T-helper 9 cell (primary cell): ENCODE data around the gene MAJIN.
"Not testable (repeated sequence)": the region's sequence is repeated elsewhere in the genome, so short reads cannot be mapped to it uniquely, and the experiment has no call there.

Experiments used
- DNase-seq: peaks from one replicate; pipeline ENCODE4 v3.0.0-alpha.2; 2020

The MAJIN gene

GRCh38 chr11:64990222-64990923, 18.5 kb upstream of the MAJIN start:
- no peak for DNase-seq

GRCh38 chr11:64989416-64989815, 17.5 kb upstream of the MAJIN start:
- no peak for DNase-seq

GRCh38 chr11:64987998-64988854, 16.3 kb upstream of the MAJIN start:
- no peak for DNase-seq

- not testable (repeated sequence) for DNase-seq
These were observed 11.4 kb upstream of the MAJIN start for GRCh38 chr11:64983339-64983738.

GRCh38 chr11:64976651-64977050, 4.7 kb upstream of the MAJIN start:
- DNase-seq, result no peak

GRCh38 chr11:64974124-64974523, 2.2 kb upstream of the MAJIN start:
- DNase-seq, result no peak

GRCh38 chr11:64970731-64971151, 1.2 kb downstream of the MAJIN start:
- no peak for DNase-seq

- no peak for DNase-seq
These were observed 2.7 kb downstream of the MAJIN start for GRCh38 chr11:64969209-64969608.

- DNase-seq, result no peak
These were observed 4.5 kb downstream of the MAJIN start for GRCh38 chr11:64967375-64967774.

- DNase-seq, result no peak
These were observed 8.8 kb downstream of the MAJIN start for GRCh38 chr11:64963072-64963631.

GRCh38 chr11:64960719-64961118, 11.2 kb downstream of the MAJIN start:
- DNase-seq, result no peak

GRCh38 chr11:64959498-64959897, 12.4 kb downstream of the MAJIN start:
- no peak for DNase-seq

GRCh38 chr11:64954201-64954600, 17.7 kb downstream of the MAJIN start:
- DNase-seq, result no peak

GRCh38 chr11:64951529-64951928, 20.4 kb downstream of the MAJIN start:
- DNase-seq, result no peak

GRCh38 chr11:64947208-64947814, 24.6 kb downstream of the MAJIN start:
- DNase-seq, result no peak

GRCh38 chr11:64936539-64936938, 35.4 kb downstream of the MAJIN start:
- no peak for DNase-seq

- no peak for DNase-seq
These were observed 36.4 kb downstream of the MAJIN start, which contains the start of gene GPHA2 for GRCh38 chr11:64935359-64936081. Gene GPHA2 (minus strand): TSS chr11:64935893. CDS start chr11:64935460, 433 bp downstream.

- DNase-seq, result no peak
These were observed 37.1 kb downstream of the MAJIN start for GRCh38 chr11:64934682-64935358.

GRCh38 chr11:64933935-64934681, 37.8 kb downstream of the MAJIN start:
- no peak for DNase-seq

GRCh38 chr11:64933213-64933934, 38.5 kb downstream of the MAJIN start:
- DNase-seq, result no peak
